GM23338 (cell line): ENCODE measurements around the gene SUPT7L. TPM values are rescaled to one million over a fixed set of nuclear protein-coding genes. Genes with fewer than 3 reads are reported as not detected.

Experiments
- ATAC-seq: fragments of 200-7000 bp; cut with Tn5 transposase; 3 replicates; pipeline ENCODE4 v1.9.1; 2020
- DNase-seq: peaks from one replicate; pipeline ENCODE4 v3.0.0-alpha.2; 2015; ENCODE audit warnings: low spot score
- H2AFZ ChIP-seq: fragments of 200-600 bp; sonication (generic); 2 replicates; pipeline ENCODE4 v1.8.0; 2016; ENCODE audit warnings: antibody characterized with exemption, mild to moderate bottlenecking, moderate library complexity
- H3F3A ChIP-seq: fragments of 200-600 bp; sonication (generic); replicated peaks from 2 replicates; pipeline ENCODE4 v1.8.0; 2017; ENCODE audit warnings: antibody characterized with exemption, mixed run types, low read depth
- H3K27ac ChIP-seq: fragments of 200-600 bp; sonication (generic); 2 replicates; pipeline ENCODE4 v1.6.1; 2016; ENCODE audit warnings: low read depth
- H3K27me3 ChIP-seq: fragments of 200-600 bp; sonication (generic); 2 replicates; pipeline ENCODE4 v1.8.0; 2016; ENCODE audit warnings: mild to moderate bottlenecking, mixed run types, moderate library complexity; ENCODE audit not compliant: insufficient read depth
- H3K36me3 ChIP-seq: fragments of 200-600 bp; sonication (generic); 2 replicates; pipeline ENCODE4 v1.8.0; 2016; ENCODE audit warnings: mild to moderate bottlenecking; ENCODE audit not compliant: insufficient read depth
- H3K4me1 ChIP-seq: fragments of 200-600 bp; sonication (generic); 2 replicates; pipeline ENCODE4 v1.8.0; 2016; ENCODE audit warnings: mild to moderate bottlenecking, moderate library complexity; ENCODE audit not compliant: insufficient read depth
- H3K4me2 ChIP-seq: fragments of 200-600 bp; sonication (generic); 2 replicates; pipeline ENCODE4 v1.7.1; 2017; ENCODE audit warnings: mixed run types
- H3K4me3 ChIP-seq: fragments of 200-600 bp; sonication (generic); 2 replicates; pipeline ENCODE4 v1.6.1; 2016; ENCODE audit warnings: mixed run types
- H3K79me2 ChIP-seq: fragments of 200-600 bp; sonication (generic); replicated peaks from 2 replicates; pipeline ENCODE4 v1.8.0; 2017; ENCODE audit warnings: mild to moderate bottlenecking; ENCODE audit not compliant: insufficient read depth
- H3K9me2 ChIP-seq: fragments of 200-600 bp; sonication (generic); 2 replicates; pipeline ENCODE4 v1.8.0; 2017; ENCODE audit not compliant: insufficient read depth
- H4K20me1 ChIP-seq: fragments of 200-600 bp; sonication (generic); replicated peaks from 2 replicates; pipeline ENCODE4 v1.8.0; 2017; ENCODE audit warnings: mild to moderate bottlenecking; ENCODE audit not compliant: insufficient read depth
- H3K27ac Mint-ChIP-seq: 2 replicates; pipeline ENCODE4 v1.8.0; 2020; ENCODE audit warnings: inconsistent platforms, mild to moderate bottlenecking, moderate library complexity, mixed read lengths
- H3K27me3 Mint-ChIP-seq: 3 replicates; pipeline ENCODE4 v1.8.0; 2022; ENCODE audit warnings: low read depth, mild to moderate bottlenecking, moderate library complexity, mixed read lengths, inconsistent platforms; ENCODE audit not compliant: insufficient read depth, poor library complexity
- H3K36me3 Mint-ChIP-seq: 3 replicates; pipeline ENCODE4 v1.8.0; 2021; ENCODE audit warnings: low read depth, mild to moderate bottlenecking, inconsistent platforms, moderate library complexity, mixed read lengths
- H3K4me1 Mint-ChIP-seq: 3 replicates; pipeline ENCODE4 v1.8.0; 2020; ENCODE audit warnings: mild to moderate bottlenecking, inconsistent platforms, mixed read lengths
- H3K4me3 Mint-ChIP-seq: 3 replicates; pipeline ENCODE4 v1.8.0; 2021; ENCODE audit warnings: moderate library complexity, mild to moderate bottlenecking, inconsistent platforms, mixed read lengths
- H3K9me3 Mint-ChIP-seq: 3 replicates; pipeline ENCODE4 v1.8.0; 2020; ENCODE audit warnings: moderate library complexity, mild to moderate bottlenecking, inconsistent platforms, mixed read lengths
- CREB1 ChIP-seq: fragments of 250-450 bp; sonication (Bioruptor Pico); IDR thresholded peaks from 2 replicates; pipeline ENCODE4 v1.5.0; 2020; ENCODE audit warnings: low read depth, mild to moderate bottlenecking, moderate library complexity
- EZH2 ChIP-seq: fragments of 200-600 bp; sonication (generic); IDR thresholded peaks from one replicate; pipeline ENCODE4 v1.8.0; 2017; ENCODE audit warnings: antibody characterized with exemption, mild to moderate bottlenecking, low read depth; ENCODE audit not compliant: unreplicated experiment
- EZH2phosphoT487 ChIP-seq: fragments of 200-600 bp; sonication (generic); IDR thresholded peaks from one replicate; pipeline ENCODE4 v1.8.1; 2018; ENCODE audit warnings: antibody characterized with exemption; ENCODE audit not compliant: unreplicated experiment
- JUNB ChIP-seq: IDR thresholded peaks from one replicate; pipeline ENCODE4 v1.6.1; 2016; ENCODE audit warnings: antibody characterized with exemption; ENCODE audit not compliant: unreplicated experiment
- NANOG ChIP-seq: IDR thresholded peaks from 2 replicates; pipeline ENCODE4 v1.6.1; 2016; ENCODE audit warnings: antibody characterized with exemption, borderline replicate concordance
- POLR2AphosphoS5 ChIP-seq: IDR thresholded peaks from 2 replicates; pipeline ENCODE4 v1.6.1; 2016; ENCODE audit warnings: antibody characterized with exemption, low read depth
- STAT1 ChIP-seq: IDR thresholded peaks from one replicate; pipeline ENCODE4 v1.6.1; 2016; ENCODE audit warnings: antibody characterized with exemption; ENCODE audit not compliant: unreplicated experiment
- ZNF114 ChIP-seq: fragments of 250-450 bp; sonication (Bioruptor Pico); IDR thresholded peaks from 2 replicates; pipeline ENCODE4 v1.5.0; 2020; ENCODE audit warnings: mild to moderate bottlenecking, moderate library complexity
- ZNF331 ChIP-seq: fragments of 250-450 bp; sonication (Bioruptor Pico); IDR thresholded peaks from 2 replicates; pipeline ENCODE4 v1.5.0; 2020; ENCODE audit warnings: low read depth, mild to moderate bottlenecking, moderate library complexity
- polyA plus RNA-seq: library from polyadenylated mRNA; unstranded; fragments of >200 nt; fragmentation: Nextera tagmentation; extraction: Ambion mirVana; gene quantifications from 2 replicates; pipeline ENCODE4 v1.2.1, GENCODE V29; 2016
- total RNA-seq: library from RNA; depleted of rRNA; stranded (reverse); fragments of >200 nt; shearing (Covaris generic); gene quantifications from 2 replicates; pipeline ENCODE4 v1.2.3, GENCODE V29; 2014
- TF ChIP-seq, protein P1 (sequence below): fragments of 250-450 bp; sonication (Bioruptor Pico); IDR thresholded peaks from 2 replicates; pipeline ENCODE4 v1.5.0; 2020; ENCODE audit warnings: mild to moderate bottlenecking, moderate library complexity
- TF ChIP-seq, protein P2 (sequence below), 2 experiments: fragments of 200-600 bp in 1 of 2; sonication (generic) in 1 of 2; conservative IDR thresholded peaks; 2 replicates each; pipeline versions ENCODE4 v1.5.1 to v1.6.1; 2016 to 2017; ENCODE audit warnings: antibody characterized with exemption in 2 of 2, low read depth in 2 of 2, mild to moderate bottlenecking in 2 of 2, moderate library complexity in 1 of 2
- TF ChIP-seq, protein P3 (sequence below): IDR thresholded peaks from 2 replicates; pipeline ENCODE4 v1.6.1; 2016; ENCODE audit warnings: antibody characterized with exemption

The SUPT7L gene
- total and polyA plus RNA-seq, 2 experiments from 2014 or later, result 13.7 to 16.5 TPM

DNA sequence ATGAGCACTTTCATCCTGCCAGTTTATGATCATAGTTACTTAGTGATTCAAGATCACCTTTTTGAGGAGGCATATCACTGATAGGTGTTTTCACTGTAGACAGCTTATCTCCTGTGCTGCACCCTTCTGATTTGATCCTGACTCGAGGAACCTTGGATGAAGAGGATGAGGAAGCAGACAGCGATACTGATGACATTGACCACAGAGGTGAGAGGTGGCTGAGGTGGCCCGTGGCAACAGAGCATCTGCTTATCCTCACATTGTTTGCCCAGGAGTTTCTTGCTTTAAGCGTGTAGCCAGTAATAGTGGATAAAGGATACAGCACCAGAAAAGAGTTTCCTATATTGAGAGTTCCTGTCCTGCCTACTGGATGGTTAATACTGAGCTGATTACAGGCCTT, 15.7 kb downstream of the SUPT7L start (continued):
- TF ChIP-seq, protein P1, sequence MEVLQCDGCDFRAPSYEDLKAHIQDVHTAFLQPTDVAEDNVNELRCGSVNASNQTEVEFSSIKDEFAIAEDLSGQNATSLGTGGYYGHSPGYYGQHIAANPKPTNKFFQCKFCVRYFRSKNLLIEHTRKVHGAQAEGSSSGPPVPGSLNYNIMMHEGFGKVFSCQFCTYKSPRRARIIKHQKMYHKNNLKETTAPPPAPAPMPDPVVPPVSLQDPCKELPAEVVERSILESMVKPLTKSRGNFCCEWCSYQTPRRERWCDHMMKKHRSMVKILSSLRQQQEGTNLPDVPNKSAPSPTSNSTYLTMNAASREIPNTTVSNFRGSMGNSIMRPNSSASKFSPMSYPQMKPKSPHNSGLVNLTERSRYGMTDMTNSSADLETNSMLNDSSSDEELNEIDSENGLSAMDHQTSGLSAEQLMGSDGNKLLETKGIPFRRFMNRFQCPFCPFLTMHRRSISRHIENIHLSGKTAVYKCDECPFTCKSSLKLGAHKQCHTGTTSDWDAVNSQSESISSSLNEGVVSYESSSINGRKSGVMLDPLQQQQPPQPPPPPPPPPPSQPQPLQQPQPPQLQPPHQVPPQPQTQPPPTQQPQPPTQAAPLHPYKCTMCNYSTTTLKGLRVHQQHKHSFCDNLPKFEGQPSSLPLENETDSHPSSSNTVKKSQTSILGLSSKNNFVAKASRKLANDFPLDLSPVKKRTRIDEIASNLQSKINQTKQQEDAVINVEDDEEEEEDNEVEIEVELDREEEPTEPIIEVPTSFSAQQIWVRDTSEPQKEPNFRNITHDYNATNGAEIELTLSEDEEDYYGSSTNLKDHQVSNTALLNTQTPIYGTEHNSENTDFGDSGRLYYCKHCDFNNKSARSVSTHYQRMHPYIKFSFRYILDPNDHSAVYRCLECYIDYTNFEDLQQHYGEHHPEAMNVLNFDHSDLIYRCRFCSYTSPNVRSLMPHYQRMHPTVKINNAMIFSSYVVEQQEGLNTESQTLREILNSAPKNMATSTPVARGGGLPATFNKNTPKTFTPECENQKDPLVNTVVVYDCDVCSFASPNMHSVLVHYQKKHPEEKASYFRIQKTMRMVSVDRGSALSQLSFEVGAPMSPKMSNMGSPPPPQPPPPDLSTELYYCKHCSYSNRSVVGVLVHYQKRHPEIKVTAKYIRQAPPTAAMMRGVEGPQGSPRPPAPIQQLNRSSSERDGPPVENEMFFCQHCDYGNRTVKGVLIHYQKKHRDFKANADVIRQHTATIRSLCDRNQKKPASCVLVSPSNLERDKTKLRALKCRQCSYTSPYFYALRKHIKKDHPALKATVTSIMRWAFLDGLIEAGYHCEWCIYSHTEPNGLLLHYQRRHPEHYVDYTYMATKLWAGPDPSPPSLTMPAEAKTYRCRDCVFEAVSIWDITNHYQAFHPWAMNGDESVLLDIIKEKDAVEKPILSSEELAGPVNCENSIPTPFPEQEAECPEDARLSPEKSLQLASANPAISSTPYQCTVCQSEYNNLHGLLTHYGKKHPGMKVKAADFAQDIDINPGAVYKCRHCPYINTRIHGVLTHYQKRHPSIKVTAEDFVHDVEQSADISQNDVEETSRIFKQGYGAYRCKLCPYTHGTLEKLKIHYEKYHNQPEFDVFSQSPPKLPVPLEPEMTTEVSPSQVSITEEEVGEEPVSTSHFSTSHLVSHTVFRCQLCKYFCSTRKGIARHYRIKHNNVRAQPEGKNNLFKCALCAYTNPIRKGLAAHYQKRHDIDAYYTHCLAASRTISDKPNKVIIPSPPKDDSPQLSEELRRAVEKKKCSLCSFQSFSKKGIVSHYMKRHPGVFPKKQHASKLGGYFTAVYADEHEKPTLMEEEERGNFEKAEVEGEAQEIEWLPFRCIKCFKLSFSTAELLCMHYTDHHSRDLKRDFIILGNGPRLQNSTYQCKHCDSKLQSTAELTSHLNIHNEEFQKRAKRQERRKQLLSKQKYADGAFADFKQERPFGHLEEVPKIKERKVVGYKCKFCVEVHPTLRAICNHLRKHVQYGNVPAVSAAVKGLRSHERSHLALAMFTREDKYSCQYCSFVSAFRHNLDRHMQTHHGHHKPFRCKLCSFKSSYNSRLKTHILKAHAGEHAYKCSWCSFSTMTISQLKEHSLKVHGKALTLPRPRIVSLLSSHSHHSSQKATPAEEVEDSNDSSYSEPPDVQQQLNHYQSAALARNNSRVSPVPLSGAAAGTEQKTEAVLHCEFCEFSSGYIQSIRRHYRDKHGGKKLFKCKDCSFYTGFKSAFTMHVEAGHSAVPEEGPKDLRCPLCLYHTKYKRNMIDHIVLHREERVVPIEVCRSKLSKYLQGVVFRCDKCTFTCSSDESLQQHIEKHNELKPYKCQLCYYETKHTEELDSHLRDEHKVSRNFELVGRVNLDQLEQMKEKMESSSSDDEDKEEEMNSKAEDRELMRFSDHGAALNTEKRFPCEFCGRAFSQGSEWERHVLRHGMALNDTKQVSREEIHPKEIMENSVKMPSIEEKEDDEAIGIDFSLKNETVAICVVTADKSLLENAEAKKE (CRISPR knock-in tag), result no peak
- no peak for TF ChIP-seq EZH2
- TF ChIP-seq STAT1, result no peak
- TF ChIP-seq NANOG, result no peak
- no peak for TF ChIP-seq ZNF114 (CRISPR knock-in tag)
- no peak for TF ChIP-seq POLR2AphosphoS5
- TF ChIP-seq, protein P2, sequence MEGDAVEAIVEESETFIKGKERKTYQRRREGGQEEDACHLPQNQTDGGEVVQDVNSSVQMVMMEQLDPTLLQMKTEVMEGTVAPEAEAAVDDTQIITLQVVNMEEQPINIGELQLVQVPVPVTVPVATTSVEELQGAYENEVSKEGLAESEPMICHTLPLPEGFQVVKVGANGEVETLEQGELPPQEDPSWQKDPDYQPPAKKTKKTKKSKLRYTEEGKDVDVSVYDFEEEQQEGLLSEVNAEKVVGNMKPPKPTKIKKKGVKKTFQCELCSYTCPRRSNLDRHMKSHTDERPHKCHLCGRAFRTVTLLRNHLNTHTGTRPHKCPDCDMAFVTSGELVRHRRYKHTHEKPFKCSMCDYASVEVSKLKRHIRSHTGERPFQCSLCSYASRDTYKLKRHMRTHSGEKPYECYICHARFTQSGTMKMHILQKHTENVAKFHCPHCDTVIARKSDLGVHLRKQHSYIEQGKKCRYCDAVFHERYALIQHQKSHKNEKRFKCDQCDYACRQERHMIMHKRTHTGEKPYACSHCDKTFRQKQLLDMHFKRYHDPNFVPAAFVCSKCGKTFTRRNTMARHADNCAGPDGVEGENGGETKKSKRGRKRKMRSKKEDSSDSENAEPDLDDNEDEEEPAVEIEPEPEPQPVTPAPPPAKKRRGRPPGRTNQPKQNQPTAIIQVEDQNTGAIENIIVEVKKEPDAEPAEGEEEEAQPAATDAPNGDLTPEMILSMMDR (conservative IDR thresholded peaks at IDR 0.05; ENCODE audit: low read depth in 2 of 2), result no peak

- Mint-ChIP-seq H3K9me3 (no peaks in the 10 kb centered on the region), H3K36me3 (peaks cover 38% of the 10 kb centered on the region), H3K27me3 (peaks cover 2% of the 10 kb centered on the region), H3K4me1 (no peaks in the 10 kb centered on the region), H3K4me3 (no peak overlapping the region), H3K27ac (no peak overlapping the region)
- DNase-seq, result no peak
- H3K27ac ChIP-seq, result no peak overlapping the region
- no peak overlapping the region for H3K4me2 ChIP-seq
- peaks cover 40% of the 10 kb centered on the region for H3K36me3 ChIP-seq
- ATAC-seq, result no peak
- H3K27me3 ChIP-seq, result no peaks in the 10 kb centered on the region
- H3K4me3 ChIP-seq, result no peak overlapping the region
- no peaks in the 10 kb centered on the region for H3K9me2 ChIP-seq
- H3K79me2 ChIP-seq, result no peaks in the 10 kb centered on the region
- H3K4me1 ChIP-seq, result no peaks in the 10 kb centered on the region
- H4K20me1 ChIP-seq, result 0 out of 2 replicates have a peak, but pooled peaks cover 7% of the 10 kb centered on the region
- H3F3A ChIP-seq, result no peaks in the 10 kb centered on the region
- no peak overlapping the region for H2AFZ ChIP-seq
- TF ChIP-seq, protein P3, sequence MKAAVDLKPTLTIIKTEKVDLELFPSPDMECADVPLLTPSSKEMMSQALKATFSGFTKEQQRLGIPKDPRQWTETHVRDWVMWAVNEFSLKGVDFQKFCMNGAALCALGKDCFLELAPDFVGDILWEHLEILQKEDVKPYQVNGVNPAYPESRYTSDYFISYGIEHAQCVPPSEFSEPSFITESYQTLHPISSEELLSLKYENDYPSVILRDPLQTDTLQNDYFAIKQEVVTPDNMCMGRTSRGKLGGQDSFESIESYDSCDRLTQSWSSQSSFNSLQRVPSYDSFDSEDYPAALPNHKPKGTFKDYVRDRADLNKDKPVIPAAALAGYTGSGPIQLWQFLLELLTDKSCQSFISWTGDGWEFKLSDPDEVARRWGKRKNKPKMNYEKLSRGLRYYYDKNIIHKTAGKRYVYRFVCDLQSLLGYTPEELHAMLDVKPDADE, result no peak
- TF ChIP-seq ZNF331 (no peak), JUNB (no peak), STAT1 (no peak), EZH2 (no peak), POLR2AphosphoS5 (no peak), CREB1 (CRISPR knock-in tag) (no peak), ZNF114 (CRISPR knock-in tag) (no peak), EZH2phosphoT487 (no peak)
These were observed 16.1 kb downstream of the SUPT7L start for GRCh38 chr2:27647289-27647688.
